GM18498 (cell line): ENCODE results near the gene TOMM34.

ENCODE experiments used
- ATAC-seq: cut with Tn5 transposase; IDR thresholded peaks from one replicate; pipeline ENCODE4 v1.9.1; 2021; ENCODE audit warnings: mild to moderate bottlenecking, moderate library complexity; ENCODE audit not compliant: unreplicated experiment

TOMM34 gene

GRCh38 chr20:44963325-44964215, 3.4 kb upstream of the TOMM34 start:
- no peak for ATAC-seq

- no peak for ATAC-seq
Measured at GRCh38 chr20:44962483-44962882, 2.3 kb upstream of the TOMM34 start.

- no peak for ATAC-seq
Measured at GRCh38 chr20:44961870-44962267, 1.7 kb upstream of the TOMM34 start.

- ATAC-seq, result no peak
Measured at GRCh38 chr20:44961011-44961869, 1.0 kb upstream of the TOMM34 start.

GRCh38 chr20:44959638-44960102, 527 bp downstream of the TOMM34 start:
- ATAC-seq, result peak; percentile 19

- no peak for ATAC-seq
Measured at GRCh38 chr20:44959082-44959637, 1.0 kb downstream of the TOMM34 start.

- no peak for ATAC-seq
Measured at GRCh38 chr20:44958276-44958675, 1.9 kb downstream of the TOMM34 start.

GRCh38 chr20:44956410-44956809, 3.8 kb downstream of the TOMM34 start:
- no peak for ATAC-seq

GRCh38 chr20:44955270-44955669, 4.9 kb downstream of the TOMM34 start:
- no peak for ATAC-seq

GRCh38 chr20:44954211-44954610, 6.0 kb downstream of the TOMM34 start:
- no peak for ATAC-seq

- no peak for ATAC-seq
Measured at GRCh38 chr20:44952731-44953130, 7.5 kb downstream of the TOMM34 start.

GRCh38 chr20:44950368-44950767, 9.8 kb downstream of the TOMM34 start:
- ATAC-seq, result no peak

- ATAC-seq, result no peak
Measured at GRCh38 chr20:44948513-44948912, 11.7 kb downstream of the TOMM34 start.

- ATAC-seq, result no peak
Measured at GRCh38 chr20:44948107-44948506, 12.1 kb downstream of the TOMM34 start.

- ATAC-seq, result no peak
Measured at GRCh38 chr20:44946271-44946852, 13.8 kb downstream of the TOMM34 start.

GRCh38 chr20:44945261-44945660, 14.9 kb downstream of the TOMM34 start:
- no peak for ATAC-seq

GRCh38 chr20:44943828-44944227, 16.4 kb downstream of the TOMM34 start:
- no peak for ATAC-seq

GRCh38 chr20:44942264-44942973, 17.8 kb downstream of the TOMM34 start:
- ATAC-seq, result no peak

- ATAC-seq, result no peak
Measured at GRCh38 chr20:44941120-44941691, 19.0 kb downstream of the TOMM34 start.

- ATAC-seq, result no peak
Measured at GRCh38 chr20:44938637-44939036, 21.6 kb downstream of the TOMM34 start.
